ENCODE results near the gene PPP1R26.

The PPP1R26 gene

GRCh38 chr9:135503371-135504261 lies 24.0 kb downstream of the PPP1R26 start:
- peaks cover 4 to 12% (median 6%) of the 10 kb centered on the region in 11 experiments for H3K9me3 ChIP-seq (replicated peaks in 1 of 11)
- no peak for TF ChIP-seq Cebpa-rat (IDR thresholded peaks at IDR 0.05)
- peaks cover 23 to 48% (median 44%) of the 10 kb centered on the region in 11 experiments for H3K36me3 ChIP-seq
- no peak overlapping the region for H3K9ac ChIP-seq
- H3K27me3 ChIP-seq = no peaks in the 10 kb centered on the region
- H4K20me1 ChIP-seq = peaks cover 31 to 71% (median 55%) of the 10 kb centered on the region in 11 experiments; a peak in 21 of 22 replicates
- H3K27ac ChIP-seq = no peak overlapping the region
- H3K4me2 ChIP-seq = no peak overlapping the region
- H3K4me1 ChIP-seq = peaks cover 18 to 37% (median 29%) of the 10 kb centered on the region in 10 experiments
- no peak overlapping the region for H3K4me3 ChIP-seq

DNA sequence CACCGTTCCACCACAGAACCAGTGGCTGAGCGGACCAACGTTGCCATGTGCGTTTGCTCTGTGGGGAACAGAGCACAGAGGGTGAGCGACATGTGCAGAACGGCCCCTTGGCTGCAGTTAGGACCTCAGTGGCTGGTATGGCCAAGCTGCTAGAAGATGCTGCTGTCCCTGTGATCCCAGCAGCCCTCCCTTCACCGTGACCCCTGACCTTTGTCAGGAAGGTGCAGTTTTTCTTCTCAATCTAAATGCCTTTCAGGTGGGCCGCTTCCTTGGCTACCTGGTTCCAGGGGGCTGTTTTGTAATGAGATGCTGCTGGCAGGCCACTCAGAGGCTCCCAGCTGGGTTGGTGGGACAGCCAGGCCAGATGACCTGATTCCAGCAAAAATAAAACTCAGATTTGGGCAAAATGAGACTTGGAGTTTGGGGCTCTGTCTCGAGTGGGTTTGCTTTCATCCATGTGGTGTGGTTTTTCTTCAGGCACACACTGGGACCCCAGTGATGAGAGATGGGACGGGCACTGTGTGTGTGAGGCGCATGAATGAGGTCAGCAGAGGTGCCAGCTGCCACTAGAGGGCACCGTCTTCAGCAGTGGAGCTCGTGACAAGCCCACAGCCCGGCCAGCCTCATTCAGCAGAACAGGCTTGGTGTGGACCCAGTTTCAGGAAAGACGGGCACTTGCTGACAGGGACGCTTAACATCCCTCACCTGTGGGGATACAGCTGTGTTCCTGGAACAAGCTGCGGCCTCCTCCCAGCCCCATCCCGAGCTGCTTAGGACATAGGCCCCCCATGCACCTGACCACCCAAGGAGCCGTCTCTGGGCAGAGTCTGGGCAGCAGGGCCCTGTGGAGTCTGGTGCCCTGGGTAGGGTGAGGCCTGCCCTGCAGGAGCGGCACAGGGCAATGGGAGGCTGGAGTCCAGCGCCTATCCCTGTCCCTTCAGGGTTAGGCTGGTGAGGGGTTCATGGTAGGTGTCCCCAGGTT lies 25.0 kb downstream of the PPP1R26 start:
- no peak overlapping the region for H3K27ac ChIP-seq
- peaks cover 11 to 29% (median 20%) of the 10 kb centered on the region in 10 experiments for H3K4me1 ChIP-seq
- peaks cover 13 to 21% (median 15%) of the 10 kb centered on the region in 11 experiments for H3K9me3 ChIP-seq (replicated peaks in 1 of 11)
- TF ChIP-seq Cebpa-rat (IDR thresholded peaks at IDR 0.05) = no peak
- H3K9ac ChIP-seq = no peak overlapping the region
- H3K4me3 ChIP-seq = no peak overlapping the region
- H3K4me2 ChIP-seq = no peak overlapping the region; a peak in 1 of 22 replicates
- H3K27me3 ChIP-seq = no peaks in the 10 kb centered on the region
- peaks cover 23 to 48% (median 44%) of the 10 kb centered on the region in 11 experiments for H3K36me3 ChIP-seq
- H4K20me1 ChIP-seq = peaks cover 31 to 66% (median 52%) of the 10 kb centered on the region in 11 experiments; a peak in 21 of 22 replicates

GRCh38 chr9:135505406-135506187 lies 26.0 kb downstream of the PPP1R26 start:
- no peak overlapping the region for H3K4me3 ChIP-seq
- peaks cover 31 to 66% (median 52%) of the 10 kb centered on the region in 11 experiments; a peak in 21 of 22 replicates for H4K20me1 ChIP-seq
- TF ChIP-seq Cebpa-rat (IDR thresholded peaks at IDR 0.05) = no peak
- no peak overlapping the region for H3K4me2 ChIP-seq
- H3K36me3 ChIP-seq = peaks cover 23 to 48% (median 44%) of the 10 kb centered on the region in 11 experiments
- no peak overlapping the region for H3K27ac ChIP-seq
- H3K9ac ChIP-seq = no peak overlapping the region
- H3K9me3 ChIP-seq (replicated peaks in 1 of 11) = peaks cover 15 to 26% (median 19%) of the 10 kb centered on the region in 11 experiments
- no peaks in the 10 kb centered on the region for H3K27me3 ChIP-seq
- H3K4me1 ChIP-seq = peaks cover 11 to 25% (median 16%) of the 10 kb centered on the region in 10 experiments

- Histone ChIP-seq H3K9me3 (replicated peaks in 1 of 11) (peaks cover 15 to 26% (median 19%) of the 10 kb centered on the region in 11 experiments), H3K36me3 (peaks cover 23 to 45% (median 43%) of the 10 kb centered on the region in 11 experiments), H4K20me1 (peaks cover 31 to 61% (median 46%) of the 10 kb centered on the region in 11 experiments; a peak in 21 of 22 replicates), H3K27ac (no peak overlapping the region), H3K4me3 (no peak overlapping the region), H3K27me3 (no peaks in the 10 kb centered on the region), H3K4me2 (no peak overlapping the region), H3K9ac (no peak overlapping the region), H3K4me1 (peaks cover 11 to 31% (median 17%) of the 10 kb centered on the region in 10 experiments)
- TF ChIP-seq Cebpa-rat (IDR thresholded peaks at IDR 0.05) = no peak
Observed at GRCh38 chr9:135506327-135507103, 26.9 kb downstream of the PPP1R26 start.

- H4K20me1 ChIP-seq = peaks cover 29 to 52% (median 38%) of the 10 kb centered on the region in 11 experiments; a peak in 21 of 22 replicates
- H3K36me3 ChIP-seq = peaks cover 23 to 37% (median 35%) of the 10 kb centered on the region in 11 experiments
- no peak overlapping the region for H3K4me3 ChIP-seq
- H3K9me3 ChIP-seq (replicated peaks in 1 of 11) = peaks cover 15 to 26% (median 19%) of the 10 kb centered on the region in 11 experiments
- H3K9ac ChIP-seq = no peak overlapping the region
- H3K27ac ChIP-seq = no peak overlapping the region
- H3K27me3 ChIP-seq = no peaks in the 10 kb centered on the region
- TF ChIP-seq Cebpa-rat (IDR thresholded peaks at IDR 0.05) = no peak
- H3K4me2 ChIP-seq = no peak overlapping the region
- peaks cover 3 to 31% (median 13%) of the 10 kb centered on the region in 10 experiments; a peak in 18 of 20 replicates for H3K4me1 ChIP-seq
Observed at GRCh38 chr9:135507104-135508035, 27.8 kb downstream of the PPP1R26 start.

- Histone ChIP-seq H3K27me3 (no peaks in the 10 kb centered on the region), H3K4me2 (no peak overlapping the region), H3K9ac (no peak overlapping the region), H3K4me1 (peaks cover 0 to 32% (median 10%) of the 10 kb centered on the region in 10 experiments; a peak in 15 of 20 replicates), H3K9me3 (replicated peaks in 1 of 11) (peaks cover 15 to 26% (median 19%) of the 10 kb centered on the region in 11 experiments), H4K20me1 (peaks cover 21 to 43% (median 28%) of the 10 kb centered on the region in 11 experiments; a peak in 21 of 22 replicates), H3K36me3 (peaks cover 13 to 28% (median 26%) of the 10 kb centered on the region in 11 experiments), H3K4me3 (no peak overlapping the region), H3K27ac (no peak overlapping the region)
- TF ChIP-seq Cebpa-rat (IDR thresholded peaks at IDR 0.05) = no peak
Observed at GRCh38 chr9:135508211-135508820, 28.7 kb downstream of the PPP1R26 start.
